Fibroblast of peridontal ligament (primary cell): ENCODE data around the gene TRIM54.

Source experiments
- DNase-seq: peaks from one replicate; pipeline ENCODE4 v3.0.0-alpha.2; 2010; ENCODE audit errors: extremely low read depth

The TRIM54 gene

DNA sequence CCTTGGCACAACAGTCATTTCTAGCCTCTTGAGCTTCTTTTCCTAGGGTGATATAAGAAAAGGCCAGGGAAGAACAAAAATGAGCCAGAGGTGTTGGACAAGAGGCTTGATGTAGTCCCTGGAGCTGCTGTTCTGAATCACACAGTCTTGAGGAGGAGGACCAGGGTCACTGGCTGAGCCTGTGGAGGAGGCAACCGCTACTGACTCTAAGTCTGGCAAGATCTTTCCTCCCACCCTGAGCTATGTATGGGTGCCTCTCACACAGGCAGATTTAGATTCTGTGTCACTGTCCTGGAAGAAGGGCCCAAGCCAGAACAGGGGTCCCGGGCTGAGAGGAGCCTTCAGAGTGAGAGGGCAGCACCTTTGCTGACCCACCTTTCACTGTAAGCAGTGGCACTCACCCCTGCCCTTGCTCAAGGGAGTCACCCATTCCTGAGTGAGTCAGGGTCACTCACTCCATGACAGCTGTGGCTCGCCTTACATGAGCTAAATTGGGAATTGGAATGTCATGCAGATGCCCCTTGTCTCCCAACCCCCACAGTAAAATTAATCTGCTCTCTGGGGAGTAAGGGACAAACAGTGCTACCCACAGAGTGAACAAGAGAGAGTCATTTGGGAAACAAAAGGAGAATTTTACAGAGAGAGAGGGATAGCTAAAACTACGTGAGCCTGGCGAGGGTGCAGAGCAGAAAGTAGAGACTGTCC, at the start of gene TRIM54:
Gene TRIM54 (plus strand): TSS at position 575 of the 705 bp plus-strand sequence. CDS start 303 bp downstream, outside the sequence.
- DNase-seq, result no peak

GRCh38 chr2:27233341-27233740, 48.9 kb upstream of the TRIM54 start:
- DNase-seq, result no peak

- DNase-seq, result no peak
Measured at GRCh38 chr2:27236136-27236535, 46.1 kb upstream of the TRIM54 start.

DNA sequence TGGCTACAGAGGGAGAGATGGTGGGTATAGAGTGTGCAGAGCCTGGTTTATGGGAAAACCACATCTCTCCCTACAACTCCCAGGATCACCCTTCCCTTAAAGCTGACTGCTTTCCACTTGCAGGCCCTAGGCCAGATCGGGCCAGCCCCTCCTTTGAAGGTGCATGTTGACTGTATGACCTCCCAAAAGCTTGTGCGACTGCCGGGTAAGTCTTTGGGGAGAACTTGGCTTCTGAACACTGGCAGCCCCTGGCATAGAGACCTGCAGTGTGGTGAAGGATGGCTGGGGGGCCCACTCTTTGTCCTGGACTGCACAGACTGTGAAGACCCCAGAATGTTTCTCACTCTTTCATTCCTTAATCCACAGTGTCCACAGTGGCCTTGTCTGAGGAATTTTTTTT, 45.6 kb upstream of the TRIM54 start:
- DNase-seq, result no peak

DNA sequence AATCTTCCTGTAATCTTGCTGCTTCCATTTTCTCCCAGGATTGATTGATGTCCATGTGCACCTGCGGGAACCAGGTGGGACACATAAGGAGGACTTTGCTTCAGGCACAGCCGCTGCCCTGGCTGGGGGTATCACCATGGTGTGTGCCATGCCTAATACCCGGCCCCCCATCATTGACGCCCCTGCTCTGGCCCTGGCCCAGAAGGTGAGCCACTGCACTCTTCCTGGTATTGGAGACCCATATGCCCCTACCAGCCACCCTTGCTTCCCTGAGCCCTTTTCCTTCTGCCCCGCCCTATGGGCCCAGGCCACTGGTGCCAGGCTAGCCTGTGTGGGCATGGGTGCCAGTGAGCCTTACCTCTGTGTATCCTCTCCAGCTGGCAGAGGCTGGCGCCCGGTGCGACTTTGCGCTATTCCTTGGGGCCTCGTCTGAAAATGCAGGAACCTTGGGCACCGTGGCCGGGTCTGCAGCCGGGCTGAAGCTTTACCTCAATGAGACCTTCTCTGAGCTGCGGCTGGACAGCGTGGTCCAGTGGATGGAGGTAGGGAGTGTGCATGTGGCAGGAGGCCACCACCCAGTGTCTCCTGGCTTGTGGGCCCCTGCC, 44.8 kb upstream of the TRIM54 start:
- DNase-seq, result no peak

DNA sequence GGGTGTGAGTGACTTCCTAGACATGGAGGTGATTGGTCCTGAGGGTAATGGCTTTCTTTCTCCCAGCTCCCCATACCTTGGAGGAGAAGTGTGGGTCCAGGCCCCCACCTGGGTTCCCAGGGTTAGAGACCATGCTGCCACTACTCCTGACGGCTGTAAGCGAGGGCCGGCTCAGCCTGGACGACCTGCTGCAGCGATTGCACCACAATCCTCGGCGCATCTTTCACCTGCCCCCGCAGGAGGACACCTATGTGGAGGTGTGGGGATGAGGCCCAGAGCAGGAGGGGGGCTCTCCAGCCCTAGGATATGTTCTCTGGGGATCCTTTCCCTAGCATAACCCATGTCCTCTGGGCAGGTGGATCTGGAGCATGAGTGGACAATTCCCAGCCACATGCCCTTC, 43.3 kb upstream of the TRIM54 start:
- no peak for DNase-seq

DNA sequence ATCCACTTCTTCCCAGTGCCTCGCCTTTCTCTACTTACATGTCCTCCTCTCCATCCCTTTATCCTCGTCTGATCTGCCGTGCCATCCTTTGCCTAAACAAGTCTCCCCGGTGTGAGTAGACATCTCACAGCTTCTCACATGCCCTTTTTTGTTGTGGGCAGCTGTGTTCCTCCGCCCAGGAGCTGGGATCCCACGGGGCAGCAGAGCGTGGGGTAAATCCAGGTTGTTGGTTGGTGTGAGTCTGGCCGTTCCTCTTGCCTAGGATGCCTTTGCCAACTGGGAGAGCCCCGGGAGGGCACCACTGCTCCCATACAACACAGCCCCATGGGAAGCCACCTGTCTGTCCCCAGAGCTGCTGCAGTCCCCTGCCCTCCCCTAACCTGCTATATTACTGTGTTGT, 41.8 kb upstream of the TRIM54 start:
- DNase-seq, result no peak

- DNase-seq, result no peak
Measured at GRCh38 chr2:27241761-27242613, 40.2 kb upstream of the TRIM54 start.

DNA sequence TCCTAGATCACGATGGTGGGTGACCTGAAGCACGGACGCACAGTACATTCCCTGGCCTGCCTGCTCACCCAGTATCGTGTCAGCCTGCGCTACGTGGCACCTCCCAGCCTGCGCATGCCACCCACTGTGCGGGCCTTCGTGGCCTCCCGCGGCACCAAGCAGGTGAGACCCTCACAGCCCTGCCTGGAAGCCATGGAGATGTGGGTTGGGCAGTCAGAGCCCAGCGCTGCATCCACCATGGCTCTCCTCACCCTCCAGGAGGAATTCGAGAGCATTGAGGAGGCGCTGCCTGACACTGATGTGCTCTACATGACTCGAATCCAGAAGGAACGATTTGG, 39.6 kb upstream of the TRIM54 start:
- no peak for DNase-seq

DNA sequence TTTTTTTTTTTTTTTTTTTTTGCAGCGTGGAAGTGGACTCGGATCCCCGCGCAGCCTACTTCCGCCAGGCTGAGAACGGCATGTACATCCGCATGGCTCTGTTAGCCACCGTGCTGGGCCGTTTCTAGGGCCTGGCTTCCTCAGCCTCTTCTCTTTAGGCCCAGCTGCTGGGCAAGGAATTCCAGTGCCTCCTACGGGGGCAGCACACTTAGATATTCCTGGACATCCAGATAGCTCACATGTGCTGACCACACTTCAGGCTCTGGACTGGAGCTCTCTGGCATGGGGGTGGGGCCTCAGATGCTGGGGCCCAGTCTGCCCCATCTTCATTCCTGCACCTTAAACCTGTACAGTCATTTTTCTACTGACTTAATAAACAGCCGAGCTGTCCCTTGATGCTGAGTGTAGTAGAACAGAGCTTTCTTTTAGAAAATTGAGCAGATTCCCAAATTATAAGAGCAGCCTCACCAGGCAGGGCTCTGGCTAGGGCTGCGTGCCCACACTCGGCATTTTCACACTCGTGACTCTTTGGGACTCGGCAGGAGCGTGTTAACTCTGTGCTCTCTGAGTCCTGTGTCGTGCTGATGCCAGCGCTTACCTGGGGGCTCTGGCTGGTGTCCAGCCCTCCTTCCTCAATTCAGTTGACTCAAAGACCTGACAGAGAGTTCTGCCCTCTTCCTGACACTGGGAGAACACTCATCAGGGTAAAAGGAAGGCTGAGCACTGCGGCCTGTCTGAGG, 38.7 kb upstream of the TRIM54 start:
- DNase-seq, result no peak

- no peak for DNase-seq
Measured at GRCh38 chr2:27245116-27245515, 37.1 kb upstream of the TRIM54 start.

- no peak for DNase-seq
Measured at GRCh38 chr2:27245626-27246025, 36.6 kb upstream of the TRIM54 start.

DNA sequence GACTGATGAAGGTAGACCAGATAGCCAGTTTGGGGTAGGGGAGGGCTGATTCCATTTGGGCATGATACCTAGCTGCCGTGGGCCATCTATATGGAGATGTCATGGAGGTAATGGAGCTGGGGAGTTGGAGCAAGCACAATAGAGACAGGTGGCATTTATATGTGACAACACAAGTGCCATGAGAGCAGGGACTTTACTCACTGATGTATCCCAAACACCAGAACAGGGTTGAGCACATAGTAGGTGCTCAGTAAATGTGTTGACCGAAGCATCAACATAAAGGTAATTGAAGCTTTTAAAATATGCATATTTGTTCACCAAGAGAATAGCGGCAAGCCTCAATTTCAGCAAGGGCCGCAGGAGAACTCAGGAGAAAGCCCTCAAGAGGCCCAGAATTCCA, 34.3 kb upstream of the TRIM54 start:
- no peak for DNase-seq

- no peak for DNase-seq
Measured at GRCh38 chr2:27249159-27249890, 32.9 kb upstream of the TRIM54 start.

- peak; percentile 33 for DNase-seq
Measured at GRCh38 chr2:27249891-27250651, 32.2 kb upstream of the TRIM54 start.

DNA sequence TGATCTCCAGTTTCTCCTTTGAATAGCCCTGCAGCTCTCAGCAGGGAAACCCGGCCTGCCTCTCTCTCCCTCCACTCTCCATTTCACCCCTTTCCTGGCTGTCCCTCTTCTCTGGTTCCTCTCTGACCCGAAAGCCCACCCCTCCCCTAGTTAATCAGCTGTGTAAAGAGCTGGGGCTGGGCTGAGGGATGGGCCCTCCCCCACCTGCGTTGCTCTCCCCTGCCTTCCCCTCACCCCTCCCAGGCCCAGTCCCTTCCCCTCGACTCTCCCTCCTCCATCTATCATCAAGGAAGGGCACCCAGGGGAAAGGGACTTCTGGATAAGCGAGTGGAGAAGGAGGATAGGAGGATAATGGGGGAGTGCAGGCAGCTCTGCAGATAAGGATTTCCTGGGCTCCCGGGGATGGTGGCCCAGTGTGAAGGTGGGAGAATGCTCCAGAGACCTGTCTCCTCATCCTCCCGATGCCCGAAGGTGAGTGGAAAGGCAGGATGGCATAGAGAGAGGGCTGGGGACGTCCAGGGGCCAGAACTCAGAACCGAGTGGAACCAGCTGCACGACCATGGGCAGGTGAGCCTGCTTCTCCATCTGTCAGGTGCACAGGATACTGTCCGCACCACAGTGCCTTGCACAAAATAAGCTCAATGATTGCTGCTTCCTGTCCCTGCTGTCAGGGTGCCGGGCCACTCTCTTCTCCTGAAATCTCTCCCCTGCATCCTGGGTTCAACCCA, 31.4 kb upstream of the TRIM54 start:
- no peak for DNase-seq

DNA sequence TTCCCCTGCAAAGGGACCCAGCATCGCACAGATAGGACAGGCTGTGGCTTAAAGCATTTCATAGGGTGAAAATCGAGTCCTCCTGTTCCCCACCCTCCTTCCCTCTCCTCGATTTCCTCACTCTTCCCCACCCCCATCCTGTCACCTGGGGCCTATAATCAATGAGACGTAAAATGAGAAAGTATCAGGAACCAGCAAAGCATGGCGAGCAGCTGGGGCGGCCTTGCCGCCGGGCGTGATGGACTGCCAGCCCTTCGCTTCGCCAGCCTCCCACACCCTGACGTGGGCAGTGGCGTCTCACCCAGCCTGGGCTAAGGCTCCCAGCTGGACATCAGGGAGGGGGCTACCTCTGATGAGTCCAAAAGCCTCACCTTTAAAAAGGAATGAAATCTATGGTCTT, 30.5 kb upstream of the TRIM54 start:
- no peak for DNase-seq

- DNase-seq, result no peak
Measured at GRCh38 chr2:27255187-27255586, 27.0 kb upstream of the TRIM54 start.

DNA sequence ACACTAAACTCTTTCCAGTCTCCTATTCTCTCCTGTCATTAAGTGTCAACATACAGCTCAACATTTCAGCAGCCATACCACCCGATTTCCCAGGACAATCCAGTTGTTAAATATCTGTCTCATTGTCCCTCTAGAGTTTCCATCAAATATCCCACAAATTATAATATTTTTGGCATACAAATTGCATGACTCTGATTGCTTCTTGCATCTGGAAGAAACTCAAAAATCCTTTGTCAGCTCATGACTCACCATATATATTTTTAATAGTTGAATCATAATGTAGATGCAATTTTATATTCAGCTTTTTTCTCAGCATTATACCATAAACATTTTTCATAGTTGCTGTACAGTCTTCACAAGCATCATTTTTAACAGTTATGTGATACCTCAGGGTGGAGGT, 26.6 kb upstream of the TRIM54 start:
- peak; percentile 75 for DNase-seq

- no peak for DNase-seq
Measured at GRCh38 chr2:27256855-27257454, 25.3 kb upstream of the TRIM54 start.
